Measurements from ENCODE around the gene FRYL.

DNA sequence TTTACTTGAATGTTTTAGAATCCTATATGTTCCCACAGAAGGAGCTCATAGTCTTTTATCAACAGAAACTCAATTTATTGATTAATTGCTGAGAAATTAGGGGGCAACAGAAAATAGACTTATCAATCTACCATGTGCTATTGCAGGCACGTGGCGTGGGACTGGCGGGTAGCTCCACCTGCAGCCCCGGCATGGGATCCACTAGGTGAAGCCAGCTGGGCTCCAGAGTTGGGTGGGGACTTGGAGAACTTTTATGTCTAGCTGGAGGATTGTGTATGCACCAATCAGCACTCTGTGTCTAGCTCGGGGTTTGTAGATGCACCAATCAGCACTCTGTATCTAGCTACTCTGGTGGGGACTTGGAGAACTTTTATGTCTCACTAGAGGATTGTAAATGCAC is 47.5 kb upstream of the FRYL start:
- TF ChIP-seq, protein P1, sequence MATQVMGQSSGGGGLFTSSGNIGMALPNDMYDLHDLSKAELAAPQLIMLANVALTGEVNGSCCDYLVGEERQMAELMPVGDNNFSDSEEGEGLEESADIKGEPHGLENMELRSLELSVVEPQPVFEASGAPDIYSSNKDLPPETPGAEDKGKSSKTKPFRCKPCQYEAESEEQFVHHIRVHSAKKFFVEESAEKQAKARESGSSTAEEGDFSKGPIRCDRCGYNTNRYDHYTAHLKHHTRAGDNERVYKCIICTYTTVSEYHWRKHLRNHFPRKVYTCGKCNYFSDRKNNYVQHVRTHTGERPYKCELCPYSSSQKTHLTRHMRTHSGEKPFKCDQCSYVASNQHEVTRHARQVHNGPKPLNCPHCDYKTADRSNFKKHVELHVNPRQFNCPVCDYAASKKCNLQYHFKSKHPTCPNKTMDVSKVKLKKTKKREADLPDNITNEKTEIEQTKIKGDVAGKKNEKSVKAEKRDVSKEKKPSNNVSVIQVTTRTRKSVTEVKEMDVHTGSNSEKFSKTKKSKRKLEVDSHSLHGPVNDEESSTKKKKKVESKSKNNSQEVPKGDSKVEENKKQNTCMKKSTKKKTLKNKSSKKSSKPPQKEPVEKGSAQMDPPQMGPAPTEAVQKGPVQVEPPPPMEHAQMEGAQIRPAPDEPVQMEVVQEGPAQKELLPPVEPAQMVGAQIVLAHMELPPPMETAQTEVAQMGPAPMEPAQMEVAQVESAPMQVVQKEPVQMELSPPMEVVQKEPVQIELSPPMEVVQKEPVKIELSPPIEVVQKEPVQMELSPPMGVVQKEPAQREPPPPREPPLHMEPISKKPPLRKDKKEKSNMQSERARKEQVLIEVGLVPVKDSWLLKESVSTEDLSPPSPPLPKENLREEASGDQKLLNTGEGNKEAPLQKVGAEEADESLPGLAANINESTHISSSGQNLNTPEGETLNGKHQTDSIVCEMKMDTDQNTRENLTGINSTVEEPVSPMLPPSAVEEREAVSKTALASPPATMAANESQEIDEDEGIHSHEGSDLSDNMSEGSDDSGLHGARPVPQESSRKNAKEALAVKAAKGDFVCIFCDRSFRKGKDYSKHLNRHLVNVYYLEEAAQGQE (IDR thresholded peaks at IDR 0.05; ENCODE audit: insufficient read depth in 1 of 2, low read depth in 2 of 2, low read length in 2 of 2): no peak
- no peak for TF ChIP-seq TAF1 (IDR thresholded peaks at IDR 0.05; ENCODE audit: borderline replicate concordance, insufficient read depth, low read length)
